Neural progenitor cell (in vitro differentiated cells): ENCODE measurements around the gene GABRG3. TPM values are rescaled to one million over a fixed set of nuclear protein-coding genes. Genes with fewer than 3 reads are reported as not detected.

Experiments
- DNase-seq: peaks from one replicate; pipeline ENCODE4 v3.0.0-alpha.2; 2016; ENCODE audit warnings: low spot score
- H2AFZ ChIP-seq: fragments of 200-600 bp; sonication (generic); replicated peaks from 2 replicates; pipeline ENCODE4 v1.6.1; 2016; ENCODE audit warnings: antibody characterized with exemption
- H3F3A ChIP-seq: fragments of 200-600 bp; sonication (generic); 2 replicates; pipeline ENCODE4 v1.6.1; 2016; ENCODE audit warnings: antibody characterized with exemption, low read depth
- H3K27ac ChIP-seq: fragments of 200-600 bp; sonication (generic); 2 replicates; pipeline ENCODE4 v1.5.1; 2016; ENCODE audit warnings: mild to moderate bottlenecking
- H3K27me3 ChIP-seq: fragments of 200-600 bp; sonication (generic); 2 replicates; pipeline ENCODE4 v1.6.1; 2016; ENCODE audit warnings: mild to moderate bottlenecking, moderate library complexity
- H3K36me3 ChIP-seq: fragments of 200-600 bp; sonication (generic); 2 replicates; pipeline ENCODE4 v1.5.1; 2016
- H3K4me1 ChIP-seq: fragments of 200-600 bp; sonication (generic); 2 replicates; pipeline ENCODE4 v1.6.1; 2016; ENCODE audit warnings: mixed run types
- H3K4me2 ChIP-seq: fragments of 200-600 bp; sonication (generic); 2 replicates; pipeline ENCODE4 v1.6.1; 2016
- H3K4me3 ChIP-seq: fragments of 200-600 bp; sonication (generic); 2 replicates; pipeline ENCODE4 v1.5.1; 2016
- H3K79me2 ChIP-seq: fragments of 200-600 bp; sonication (generic); 2 replicates; pipeline ENCODE4 v1.6.1; 2016; ENCODE audit warnings: low read depth
- H3K9ac ChIP-seq: fragments of 200-600 bp; sonication (generic); 2 replicates; pipeline ENCODE4 v1.6.1; 2016
- H3K9me3 ChIP-seq: fragments of 200-600 bp; sonication (generic); 2 replicates; pipeline ENCODE4 v1.5.1; 2016; ENCODE audit warnings: low read depth
- H4K20me1 ChIP-seq: fragments of 200-600 bp; sonication (generic); 2 replicates; pipeline ENCODE4 v1.6.1; 2016; ENCODE audit warnings: low read depth
- H3K27ac Mint-ChIP-seq: 3 replicates; pipeline ENCODE4 v1.8.0; 2021; ENCODE audit warnings: mixed read lengths
- H3K27me3 Mint-ChIP-seq: 2 replicates; pipeline ENCODE4 v1.8.0; 2022; ENCODE audit warnings: low read depth, mild to moderate bottlenecking, inconsistent platforms, moderate library complexity, mixed read lengths; ENCODE audit not compliant: insufficient read depth
- H3K36me3 Mint-ChIP-seq: 3 replicates; pipeline ENCODE4 v1.8.0; 2021; ENCODE audit warnings: mixed read lengths
- H3K4me1 Mint-ChIP-seq: 3 replicates; pipeline ENCODE4 v1.8.0; 2021; ENCODE audit warnings: mixed read lengths
- H3K4me3 Mint-ChIP-seq: 3 replicates; pipeline ENCODE4 v1.8.0; 2021; ENCODE audit warnings: mild to moderate bottlenecking, moderate library complexity, mixed read lengths
- H3K9me3 Mint-ChIP-seq: 3 replicates; pipeline ENCODE4 v1.8.0; 2020; ENCODE audit warnings: mixed read lengths
- CTCF ChIP-seq: fragments of 200-600 bp; sonication (generic); IDR thresholded peaks from 2 replicates; pipeline ENCODE4 v1.5.1; 2017; ENCODE audit warnings: antibody characterized with exemption, mild to moderate bottlenecking
- EZH2 ChIP-seq: fragments of 200-600 bp; sonication (generic); IDR thresholded peaks from 2 replicates; pipeline ENCODE4 v1.6.1; 2017; ENCODE audit warnings: antibody characterized with exemption, mild to moderate bottlenecking, moderate library complexity
- EZH2phosphoT487 ChIP-seq: fragments of 200-600 bp; sonication (generic); IDR thresholded peaks from 2 replicates; pipeline ENCODE4 v1.6.1; 2017; ENCODE audit warnings: antibody characterized with exemption
- total RNA-seq: library from RNA; depleted of rRNA; stranded (reverse); fragments of >200 nt; gene quantifications from 2 replicates; pipeline ENCODE4 v1.2.3, GENCODE V29; 2015; ENCODE audit warnings: low replicate concordance

Gene GABRG3
- total RNA-seq, 1 donor from 2014 or later, result 3.4 TPM

GRCh38 chr15:26939398-26939797 lies 31.6 kb upstream of the GABRG3 start:
- Mint-ChIP-seq H3K4me1 (peaks cover 9% of the 10 kb centered on the region), H3K9me3 (no peaks in the 10 kb centered on the region), H3K27me3 (peaks cover 7% of the 10 kb centered on the region), H3K36me3 (peaks cover under 1% of the 10 kb centered on the region), H3K27ac (no peak overlapping the region), H3K4me3 (no peak overlapping the region)
- no peaks in the 10 kb centered on the region for H3K9me3 ChIP-seq
- no peaks in the 10 kb centered on the region for H3K27me3 ChIP-seq
- no peak overlapping the region for H3K27ac ChIP-seq
- no peaks in the 10 kb centered on the region for H4K20me1 ChIP-seq
- no peak overlapping the region for H3K4me3 ChIP-seq
- H2AFZ ChIP-seq, result no peak overlapping the region
- H3K79me2 ChIP-seq, result no peaks in the 10 kb centered on the region
- no peaks in the 10 kb centered on the region for H3K36me3 ChIP-seq
- H3K9ac ChIP-seq, result no peak overlapping the region
- H3K4me1 ChIP-seq, result no peaks in the 10 kb centered on the region
- H3F3A ChIP-seq, result no peaks in the 10 kb centered on the region
- TF ChIP-seq EZH2 (no peak), EZH2phosphoT487 (no peak), CTCF (no peak)
- DNase-seq, result no peak
- H3K4me2 ChIP-seq, result no peak overlapping the region

- Histone ChIP-seq H3K27me3 (no peaks in the 10 kb centered on the region), H3K9ac (no peak overlapping the region), H3K4me1 (no peaks in the 10 kb centered on the region), H3K4me2 (no peak overlapping the region), H3K36me3 (no peaks in the 10 kb centered on the region), H2AFZ (no peak overlapping the region), H3K9me3 (no peaks in the 10 kb centered on the region), H3K27ac (no peak overlapping the region), H3K79me2 (no peaks in the 10 kb centered on the region), H4K20me1 (no peaks in the 10 kb centered on the region), H3F3A (no peaks in the 10 kb centered on the region), H3K4me3 (no peak overlapping the region)
- Mint-ChIP-seq H3K4me1 (peaks cover 9% of the 10 kb centered on the region), H3K36me3 (peaks cover 2% of the 10 kb centered on the region), H3K27ac (no peak overlapping the region), H3K4me3 (no peak overlapping the region), H3K27me3 (peaks cover 3% of the 10 kb centered on the region), H3K9me3 (peaks cover 3% of the 10 kb centered on the region)
- no peak for DNase-seq
- no peak for TF ChIP-seq EZH2phosphoT487
- TF ChIP-seq CTCF, result no peak
- no peak for TF ChIP-seq EZH2
These were observed 29.5 kb upstream of the GABRG3 start for GRCh38 chr15:26941489-26941888.

GRCh38 chr15:26943866-26944265 lies 27.1 kb upstream of the GABRG3 start:
- peaks cover 3% of the 10 kb centered on the region for H3K27me3 Mint-ChIP-seq
- Histone ChIP-seq H3K9ac (no peak overlapping the region), H3K79me2 (no peaks in the 10 kb centered on the region)

GRCh38 chr15:26945046-26945445 lies 25.9 kb upstream of the GABRG3 start:
- DNase-seq, result no peak
- peaks cover 2% of the 10 kb centered on the region for H3K36me3 Mint-ChIP-seq
- H4K20me1 ChIP-seq, result no peaks in the 10 kb centered on the region
- no peaks in the 10 kb centered on the region for H3K4me1 Mint-ChIP-seq
- peaks cover 3% of the 10 kb centered on the region for H3K9me3 Mint-ChIP-seq
- H3K4me3 ChIP-seq, result no peak overlapping the region
- H3K4me3 Mint-ChIP-seq, result no peak overlapping the region
- no peaks in the 10 kb centered on the region for H3K9me3 ChIP-seq
- H3K79me2 ChIP-seq, result no peaks in the 10 kb centered on the region
- no peak overlapping the region for H3K27ac ChIP-seq
- H3F3A ChIP-seq, result no peaks in the 10 kb centered on the region
- TF ChIP-seq EZH2phosphoT487 (no peak), CTCF (no peak)
- H2AFZ ChIP-seq, result no peak overlapping the region
- H3K4me2 ChIP-seq, result no peak overlapping the region
- no peak overlapping the region for H3K9ac ChIP-seq
- H3K27me3 ChIP-seq, result no peaks in the 10 kb centered on the region
- H3K36me3 ChIP-seq, result no peaks in the 10 kb centered on the region
- peaks cover 3% of the 10 kb centered on the region for H3K27me3 Mint-ChIP-seq
- peak overlapping the region; percentile 27 for H3K27ac Mint-ChIP-seq
- no peaks in the 10 kb centered on the region for H3K4me1 ChIP-seq

More at GRCh38 chr15:26943866-26944265, 27.1 kb upstream of the GABRG3 start:
- no peak for TF ChIP-seq EZH2
- no peak for TF ChIP-seq EZH2phosphoT487
- no peaks in the 10 kb centered on the region for H4K20me1 ChIP-seq
- no peak overlapping the region for H3K27ac Mint-ChIP-seq
- H3K4me1 ChIP-seq, result no peaks in the 10 kb centered on the region
- peaks cover 2% of the 10 kb centered on the region for H3K36me3 Mint-ChIP-seq
- no peaks in the 10 kb centered on the region for H3K9me3 ChIP-seq
- no peak overlapping the region for H3K4me3 Mint-ChIP-seq
- no peaks in the 10 kb centered on the region for H3K36me3 ChIP-seq
- peaks cover 3% of the 10 kb centered on the region for H3K9me3 Mint-ChIP-seq
- peaks cover 4% of the 10 kb centered on the region for H3K4me1 Mint-ChIP-seq
- no peak overlapping the region for H3K27ac ChIP-seq
- no peak overlapping the region for H2AFZ ChIP-seq
- H3K4me3 ChIP-seq, result no peak overlapping the region
- H3K4me2 ChIP-seq, result no peak overlapping the region
- H3F3A ChIP-seq, result no peaks in the 10 kb centered on the region
- no peaks in the 10 kb centered on the region for H3K27me3 ChIP-seq
- DNase-seq, result no peak
